Activated naive CD4-positive, alpha-beta T cell treated with anti-CD3 and anti-CD28 coated beads, Interleukin-2, amount 10 ng/mL, durations not matched to agents 7 days and 5 days (primary cell): Measurements from ENCODE around the gene TOMM6.

Experiments used
- CTCF ChIA-PET: fragments of 350-600 bp; sonication (Branson Sonifier 250); formaldehyde crosslinking; loops from one replicate; lab custom pipeline; 2021; ENCODE audit warnings: antibody characterized with exemption; lab: Charles Lee
- DNase-seq: peaks from one replicate; pipeline ENCODE4 v3.0.0-alpha.2; 2020
- H3K27ac Mint-ChIP-seq: one replicate; pipeline ENCODE4 v1.8.0; 2021; ENCODE audit warnings: mild to moderate bottlenecking, moderate library complexity, mixed read lengths
- H3K27me3 Mint-ChIP-seq: one replicate; pipeline ENCODE4 v1.8.0; 2021; ENCODE audit warnings: mild to moderate bottlenecking, mixed read lengths
- H3K36me3 Mint-ChIP-seq: one replicate; pipeline ENCODE4 v1.8.0; 2021; ENCODE audit warnings: mixed read lengths
- H3K4me1 Mint-ChIP-seq: one replicate; pipeline ENCODE4 v1.8.0; 2021; ENCODE audit warnings: mixed read lengths
- H3K4me3 Mint-ChIP-seq: one replicate; pipeline ENCODE4 v1.8.0; 2021; ENCODE audit warnings: mild to moderate bottlenecking, moderate library complexity, mixed read lengths
- H3K9me3 Mint-ChIP-seq: one replicate; pipeline ENCODE4 v1.8.0; 2021; ENCODE audit warnings: mixed read lengths

TOMM6 gene

DNA sequence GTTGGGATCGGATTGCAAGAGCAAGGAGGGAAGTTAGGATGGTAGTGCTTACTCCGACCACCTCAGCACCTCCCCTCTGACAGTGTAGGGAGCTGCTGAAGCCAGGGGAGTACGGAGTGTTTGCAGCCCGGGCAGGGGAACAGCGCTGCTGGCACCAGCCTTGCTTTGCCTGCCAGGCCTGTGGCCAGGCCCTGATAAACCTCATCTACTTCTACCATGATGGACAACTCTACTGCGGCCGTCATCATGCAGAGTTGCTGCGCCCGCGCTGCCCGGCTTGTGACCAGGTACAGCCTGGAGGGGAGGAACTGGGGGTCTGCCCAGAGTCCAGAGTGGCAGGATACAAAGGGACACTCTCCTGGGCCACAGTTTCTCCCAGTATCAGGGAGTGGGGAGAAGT, 2.2 kb upstream of the TOMM6 start:
- CTCF ChIA-PET, result interaction anchor here (1.1 to 6.7 kb wide), 7 partner anchors 9 to 433 kb away, joined by 4 to 97 read pairs (median 5); partner anchors contain the start of genes MRPS10 and TAF8
- H3K4me1 Mint-ChIP-seq, result peaks cover 28% of the 10 kb centered on the region
- peaks cover 14% of the 10 kb centered on the region for H3K36me3 Mint-ChIP-seq
- no peak for DNase-seq
- peaks cover 60% of the 10 kb centered on the region for H3K27me3 Mint-ChIP-seq
- H3K9me3 Mint-ChIP-seq, result no peaks in the 10 kb centered on the region
- no peak overlapping the region for H3K27ac Mint-ChIP-seq
- H3K4me3 Mint-ChIP-seq, result peak overlapping the region; percentile 96

GRCh38 chr6:41785689-41786450, 1.6 kb upstream of the TOMM6 start:
- Mint-ChIP-seq H3K36me3 (peaks cover 17% of the 10 kb centered on the region), H3K27ac (peak overlapping the region; percentile 97), H3K4me1 (peaks cover 27% of the 10 kb centered on the region), H3K4me3 (peak overlapping the region; percentile 96), H3K27me3 (peaks cover 54% of the 10 kb centered on the region), H3K9me3 (no peaks in the 10 kb centered on the region)
- CTCF ChIA-PET, result interaction anchor here (0.7 to 6.7 kb wide), 15 partner anchors 9 to 432 kb away, joined by 3 to 97 read pairs (median 4); partner anchors contain the start of genes BYSL, MED20, MRPS10 and TAF8
- DNase-seq, result no peak

DNA sequence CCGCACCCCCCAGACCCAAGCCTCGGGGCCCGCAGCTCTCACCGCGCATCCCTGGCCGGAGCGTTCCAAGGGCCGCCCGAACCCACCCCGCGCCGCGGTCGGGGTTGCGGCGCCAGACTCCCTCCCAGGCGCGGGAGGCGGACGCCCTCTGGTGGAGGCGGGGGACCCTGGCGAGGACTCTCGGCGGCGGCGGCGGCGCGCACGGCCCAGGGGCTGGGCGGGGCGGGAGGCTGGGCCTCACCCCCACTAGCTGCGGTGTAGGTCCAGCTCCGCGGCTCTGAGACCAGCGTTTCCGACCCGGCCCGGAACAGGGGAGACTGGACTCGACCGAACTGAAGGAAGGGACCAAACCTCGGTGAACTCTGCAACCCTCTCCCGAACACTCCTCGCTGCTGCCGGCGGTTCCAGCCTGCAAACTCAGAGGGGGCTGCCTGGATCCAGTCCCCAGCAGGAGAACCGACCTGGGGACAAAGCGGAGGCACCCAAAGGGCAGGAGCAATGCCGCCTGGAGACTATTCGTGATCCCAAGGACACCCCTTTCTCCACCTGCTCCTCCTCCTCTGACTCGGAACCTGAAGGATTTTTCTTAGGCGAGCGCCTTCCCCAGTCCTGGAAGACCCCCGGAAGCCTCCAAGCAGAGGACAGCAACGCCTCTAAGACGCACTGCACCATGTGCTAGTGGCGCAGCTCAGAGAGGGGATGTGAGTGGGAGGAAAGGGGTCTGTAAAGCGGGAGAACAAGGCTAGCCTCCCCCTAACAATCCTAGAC, 859 bp upstream of the TOMM6 start:
- Mint-ChIP-seq H3K27ac (peak overlapping the region; percentile 97), H3K27me3 (peaks cover 46% of the 10 kb centered on the region), H3K4me3 (peak overlapping the region; percentile 96), H3K36me3 (peaks cover 21% of the 10 kb centered on the region), H3K9me3 (no peaks in the 10 kb centered on the region), H3K4me1 (peaks cover 19% of the 10 kb centered on the region)
- DNase-seq, result peak; percentile 90
- CTCF ChIA-PET, result interaction anchor here (0.7 to 6.7 kb wide), 23 partner anchors 9 to 431 kb away, joined by 3 to 97 read pairs (median 4); partner anchors contain the start of genes BYSL, MED20, MRPS10 and TAF8

DNA sequence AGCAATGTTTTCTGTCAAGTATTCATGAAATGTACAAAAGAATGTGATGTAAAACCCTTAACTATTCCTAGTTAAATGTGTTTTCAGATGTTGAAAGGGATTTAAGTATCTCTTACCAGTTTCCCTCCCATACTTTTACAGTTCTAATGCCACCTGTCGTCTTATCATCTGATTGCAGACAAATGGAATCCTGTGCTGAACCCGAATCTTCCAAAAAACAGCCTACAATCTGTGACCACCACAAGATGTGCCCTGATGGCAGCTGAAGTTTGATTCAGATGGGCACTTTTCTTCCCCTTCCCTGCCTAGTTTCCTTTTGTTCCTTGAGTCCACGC, 1.9 kb downstream of the TOMM6 start:
- Mint-ChIP-seq H3K27ac (peak overlapping the region; percentile 81), H3K36me3 (peaks cover 28% of the 10 kb centered on the region), H3K27me3 (peaks cover 21% of the 10 kb centered on the region), H3K4me1 (peaks cover 17% of the 10 kb centered on the region), H3K9me3 (no peaks in the 10 kb centered on the region), H3K4me3 (peak overlapping the region; percentile 96)
- CTCF ChIA-PET, result interaction anchor here (2.7 to 6.7 kb wide), 2 partner anchors 11 to 254 kb away, joined by 9 to 97 read pairs; no protein-coding TSS in a partner anchor
- no peak for DNase-seq

DNA sequence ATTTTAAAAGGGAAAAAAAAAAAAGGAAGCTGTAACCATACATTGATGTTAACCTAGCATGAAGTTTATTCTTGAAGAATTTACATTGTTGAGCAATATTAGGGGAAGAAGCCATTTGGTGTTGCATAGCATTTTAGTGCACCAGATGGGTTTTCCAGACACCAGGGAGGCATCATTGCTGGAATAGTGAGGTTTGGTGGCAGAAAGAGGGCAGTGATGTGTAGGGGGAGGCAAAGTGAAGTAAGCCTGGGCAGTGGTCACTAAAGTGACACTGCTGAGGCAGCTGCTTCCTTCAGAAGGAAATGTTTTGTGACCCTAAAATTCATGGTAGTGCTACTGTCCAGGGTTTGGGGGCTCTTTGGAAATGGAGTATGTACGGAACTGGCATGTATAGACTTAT, 2.6 kb downstream of the TOMM6 start:
- peak overlapping the region; percentile 6 for H3K4me3 Mint-ChIP-seq
- H3K36me3 Mint-ChIP-seq, result peaks cover 28% of the 10 kb centered on the region

DNA sequence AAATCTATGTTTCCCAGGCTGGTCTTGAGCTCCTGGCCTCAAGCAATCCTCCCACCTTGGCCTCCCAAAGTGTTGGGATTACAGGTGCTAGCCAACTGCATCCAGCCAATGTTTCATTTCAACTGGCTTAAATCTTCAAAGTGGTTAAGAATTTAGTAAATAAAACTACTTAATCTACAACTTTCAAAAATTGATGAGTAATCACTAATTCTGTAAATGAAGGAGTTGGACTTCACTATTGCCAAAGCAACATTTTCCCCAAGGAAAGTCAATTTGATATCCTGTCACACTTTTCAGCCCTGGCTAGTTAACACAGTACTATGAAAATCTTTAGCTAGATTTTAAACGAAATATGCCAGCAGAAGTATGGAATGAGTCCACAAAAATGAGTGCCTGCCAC, 3.8 kb downstream of the TOMM6 start:
- Mint-ChIP-seq H3K27me3 (peaks cover 2% of the 10 kb centered on the region), H3K4me3 (no peak overlapping the region), H3K36me3 (peaks cover 28% of the 10 kb centered on the region), H3K27ac (no peak overlapping the region), H3K9me3 (no peaks in the 10 kb centered on the region), H3K4me1 (peaks cover 15% of the 10 kb centered on the region)
- CTCF ChIA-PET, result interaction anchor here (1.0 to 2.7 kb wide), 2 partner anchors 10 to 130 kb away, joined by 3 to 9 read pairs; partner anchors contain the start of genes BYSL and MED20
- DNase-seq, result no peak

More for the DNA sequence above, 2.6 kb downstream of the TOMM6 start:
- H3K9me3 Mint-ChIP-seq, result no peaks in the 10 kb centered on the region
- CTCF ChIA-PET, result interaction anchor here (1.0 to 6.7 kb wide), 3 partner anchors 11 to 254 kb away, joined by 3 to 97 read pairs (median 9); partner anchors contain the start of genes BYSL and MED20
- no peak for DNase-seq
- H3K27ac Mint-ChIP-seq, result no peak overlapping the region
- H3K4me1 Mint-ChIP-seq, result peaks cover 17% of the 10 kb centered on the region
- H3K27me3 Mint-ChIP-seq, result peaks cover 14% of the 10 kb centered on the region

- CTCF ChIA-PET, result interaction anchor here (0.5 to 2.7 kb wide), 3 partner anchors 9 to 252 kb away, joined by 3 to 9 read pairs (median 3); no protein-coding TSS in a partner anchor
- peaks cover 28% of the 10 kb centered on the region for H3K36me3 Mint-ChIP-seq
These were observed 4.5 kb downstream of the TOMM6 start for GRCh38 chr6:41791984-41792383.

GRCh38 chr6:41796474-41796873, 9.0 kb downstream of the TOMM6 start:
- Mint-ChIP-seq H3K36me3 (peaks cover 9% of the 10 kb centered on the region), H3K9me3 (no peaks in the 10 kb centered on the region), H3K4me1 (no peaks in the 10 kb centered on the region), H3K4me3 (no peak overlapping the region), H3K27me3 (no peaks in the 10 kb centered on the region), H3K27ac (no peak overlapping the region)
- no peak for DNase-seq
- CTCF ChIA-PET, result interaction anchor here (1.1 to 3.8 kb wide), 2 partner anchors 10 kb away, joined by 5 to 13 read pairs; partner anchors contain the start of gene TOMM6

More at GRCh38 chr6:41791984-41792383, 4.5 kb downstream of the TOMM6 start:
- Mint-ChIP-seq H3K27ac (no peak overlapping the region), H3K27me3 (no peaks in the 10 kb centered on the region), H3K4me1 (peaks cover 15% of the 10 kb centered on the region), H3K4me3 (no peak overlapping the region), H3K9me3 (no peaks in the 10 kb centered on the region)
- DNase-seq, result no peak

DNA sequence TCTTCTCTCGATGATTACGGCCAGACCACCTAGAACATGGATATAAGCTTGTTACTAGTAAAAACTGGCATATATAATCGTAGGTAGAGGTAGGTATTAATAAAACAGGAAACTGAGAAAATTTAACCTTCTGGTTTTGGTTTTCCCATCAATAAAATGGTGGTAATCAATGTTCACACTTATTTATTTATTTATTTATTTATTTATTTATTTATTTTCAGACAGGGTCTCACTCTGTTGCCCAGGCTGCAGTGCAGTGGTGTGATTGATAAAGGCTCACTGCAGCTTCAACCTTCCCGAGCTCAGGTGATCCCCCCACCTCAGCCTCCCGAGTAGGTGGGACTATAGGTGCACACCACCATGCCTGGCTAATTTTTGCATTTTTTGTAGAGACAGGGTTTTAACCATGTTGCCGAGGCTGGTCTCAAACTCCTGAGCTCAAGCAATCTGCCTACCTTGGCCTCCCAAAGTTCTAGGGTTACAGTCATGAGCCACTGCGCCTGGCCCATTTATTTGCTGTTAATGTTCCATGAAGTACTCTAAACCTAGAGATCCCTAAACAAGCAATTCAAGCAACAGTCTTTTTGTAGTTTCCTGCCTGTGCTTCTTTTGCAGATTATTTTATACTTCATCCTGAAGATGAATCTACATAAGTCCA, 11.5 kb downstream of the TOMM6 start:
- no peak for DNase-seq
- H3K27me3 Mint-ChIP-seq, result no peaks in the 10 kb centered on the region
- H3K9me3 Mint-ChIP-seq, result no peaks in the 10 kb centered on the region
- CTCF ChIA-PET, result interaction anchor here (0.6 to 1.7 kb wide), 3 partner anchors 11 to 306 kb away, joined by 3 to 5 read pairs (median 4); partner anchors contain the start of gene TOMM6
- no peaks in the 10 kb centered on the region for H3K4me1 Mint-ChIP-seq
- no peak overlapping the region for H3K27ac Mint-ChIP-seq
- no peak overlapping the region for H3K4me3 Mint-ChIP-seq
- H3K36me3 Mint-ChIP-seq, result no peaks in the 10 kb centered on the region

- CTCF ChIA-PET, result interaction anchor here (0.6 to 1.7 kb wide), 3 partner anchors 12 to 305 kb away, joined by 3 to 5 read pairs (median 4); partner anchors contain the start of gene TOMM6
- H3K27ac Mint-ChIP-seq, result no peak overlapping the region
- no peak for DNase-seq
- no peaks in the 10 kb centered on the region for H3K27me3 Mint-ChIP-seq
- H3K4me1 Mint-ChIP-seq, result no peaks in the 10 kb centered on the region
- no peaks in the 10 kb centered on the region for H3K9me3 Mint-ChIP-seq
- no peak overlapping the region for H3K4me3 Mint-ChIP-seq
- no peaks in the 10 kb centered on the region for H3K36me3 Mint-ChIP-seq
These were observed 12.0 kb downstream of the TOMM6 start for GRCh38 chr6:41799559-41799911.

DNA sequence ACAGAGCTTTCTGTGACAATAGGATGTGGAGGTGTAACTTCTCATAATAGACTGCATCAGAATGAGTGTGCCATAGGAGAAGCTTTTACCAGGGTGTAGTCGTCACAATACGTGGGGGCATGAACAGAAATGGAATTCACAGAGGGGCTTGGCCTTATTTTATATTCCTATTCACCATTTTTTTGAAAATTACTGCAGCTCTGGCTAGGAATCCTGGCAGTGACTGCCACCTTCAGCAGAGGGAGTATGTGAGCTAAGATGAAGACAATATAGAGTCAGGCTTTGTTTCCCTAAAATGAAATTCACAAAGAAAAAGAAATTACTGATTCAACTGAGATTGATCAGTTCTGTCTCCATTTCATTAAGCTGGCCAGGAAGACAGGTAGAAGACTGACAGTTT, 13.9 kb downstream of the TOMM6 start:
- Mint-ChIP-seq H3K9me3 (no peaks in the 10 kb centered on the region), H3K27me3 (no peaks in the 10 kb centered on the region), H3K27ac (no peak overlapping the region), H3K36me3 (no peaks in the 10 kb centered on the region), H3K4me1 (no peaks in the 10 kb centered on the region), H3K4me3 (no peak overlapping the region)
- CTCF ChIA-PET, result interaction anchor here (0.6 to 2.2 kb wide), 7 partner anchors 11 to 269 kb away, joined by 3 to 12 read pairs (median 7); no protein-coding TSS in a partner anchor
- DNase-seq, result no peak

- CTCF ChIA-PET, result interaction anchor here (0.9 to 1.1 kb wide), 2 partner anchors 9 to 238 kb away, joined by 3 to 5 read pairs; no protein-coding TSS in a partner anchor
These were observed 18.6 kb downstream of the TOMM6 start for GRCh38 chr6:41805830-41806774.

More at GRCh38 chr6:41805830-41806774, 18.6 kb downstream of the TOMM6 start:
- no peaks in the 10 kb centered on the region for H3K27me3 Mint-ChIP-seq
- H3K27ac Mint-ChIP-seq, result no peak overlapping the region
- H3K4me1 Mint-ChIP-seq, result no peaks in the 10 kb centered on the region
- no peak overlapping the region for H3K4me3 Mint-ChIP-seq
- no peaks in the 10 kb centered on the region for H3K9me3 Mint-ChIP-seq
- no peak for DNase-seq
- no peaks in the 10 kb centered on the region for H3K36me3 Mint-ChIP-seq
